ENCODE results near the gene SLC9A2.
A peak's percentile ranks its signal among the peaks of the same experiment; 100 is the strongest.

Gene SLC9A2

GRCh38 chr2:102736410-102737409 lies 117.4 kb downstream of the SLC9A2 start:
- DNase-seq: peak; percentile 90

GRCh38 chr2:102737431-102737830 lies 118.1 kb downstream of the SLC9A2 start:
- DNase-seq: no peak

- DNase-seq: no peak
These were observed 123.9 kb downstream of the SLC9A2 start for GRCh38 chr2:102743259-102743658.

GRCh38 chr2:102748107-102748506 lies 128.8 kb downstream of the SLC9A2 start:
- no peak for DNase-seq

- DNase-seq: no peak
These were observed 130.6 kb downstream of the SLC9A2 start for GRCh38 chr2:102749938-102750337.

GRCh38 chr2:102753563-102754159 lies 134.3 kb downstream of the SLC9A2 start:
- no peak for DNase-seq

GRCh38 chr2:102754456-102755145 lies 135.2 kb downstream of the SLC9A2 start:
- no peak for DNase-seq

GRCh38 chr2:102755284-102755683 lies 135.9 kb downstream of the SLC9A2 start:
- no peak for DNase-seq

GRCh38 chr2:102758439-102758838 lies 139.1 kb downstream of the SLC9A2 start:
- DNase-seq: no peak

Measured in right forelimb (tissue), 1 donor.